ENCODE data around the gene WNT16. TPM values are rescaled to one million over a fixed set of nuclear protein-coding genes. Genes with fewer than 3 reads are reported as not detected.

The WNT16 gene, protein sequence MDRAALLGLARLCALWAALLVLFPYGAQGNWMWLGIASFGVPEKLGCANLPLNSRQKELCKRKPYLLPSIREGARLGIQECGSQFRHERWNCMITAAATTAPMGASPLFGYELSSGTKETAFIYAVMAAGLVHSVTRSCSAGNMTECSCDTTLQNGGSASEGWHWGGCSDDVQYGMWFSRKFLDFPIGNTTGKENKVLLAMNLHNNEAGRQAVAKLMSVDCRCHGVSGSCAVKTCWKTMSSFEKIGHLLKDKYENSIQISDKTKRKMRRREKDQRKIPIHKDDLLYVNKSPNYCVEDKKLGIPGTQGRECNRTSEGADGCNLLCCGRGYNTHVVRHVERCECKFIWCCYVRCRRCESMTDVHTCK
- total RNA-seq = under 0.01 and 0.29 TPM in 2 replicates

DNA sequence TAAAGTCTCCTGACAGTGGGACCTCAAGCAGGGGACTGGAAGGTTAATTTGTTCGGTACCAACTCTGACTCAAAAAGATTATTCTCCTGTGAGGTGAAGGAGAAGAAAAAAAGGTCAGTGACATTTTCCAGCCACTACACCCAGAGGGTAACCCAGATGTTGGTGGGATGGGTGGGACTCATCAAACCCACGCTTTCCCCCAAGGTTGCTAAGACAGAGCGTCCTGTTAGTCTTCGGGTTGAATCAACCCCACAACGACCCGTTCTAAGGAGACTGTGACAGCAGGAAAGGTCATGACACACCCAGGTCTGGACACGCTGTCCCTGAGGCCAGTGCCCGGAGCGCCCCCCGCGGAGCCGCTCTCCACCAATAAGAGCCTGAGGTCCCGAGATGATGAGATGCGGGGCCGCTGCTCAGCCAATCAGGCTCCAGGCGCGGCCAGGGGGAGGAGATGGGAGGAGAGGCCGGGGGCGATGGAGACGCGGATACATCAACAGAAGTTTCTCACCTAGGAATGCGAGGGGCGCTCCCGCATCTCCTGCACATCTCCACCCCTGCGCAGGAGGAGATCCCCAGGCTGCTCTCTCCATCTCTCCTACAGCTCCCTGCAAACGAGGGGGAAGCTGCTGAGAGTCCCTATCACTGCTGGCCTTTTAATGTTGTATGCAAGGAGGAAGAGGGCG, at the start of gene WNT16:
Gene WNT16, plus strand, starts transcription at position 493 of the 683 bp plus-strand sequence. CDS start 293 bp downstream, outside the sequence.
- Histone ChIP-seq H3K79me2 (ENCODE audit: insufficient read depth, low read length) (no peaks in the 10 kb centered on the region), H3K4me1 (ENCODE audit: insufficient read depth, low read length) (peaks cover 17% of the 10 kb centered on the region), H3K4me2 (ENCODE audit: insufficient read depth, low read length) (peak within 1 kb of the TSS; percentile 93), H3K27me3 (ENCODE audit: insufficient read depth, low read length) (peaks cover 39% of the 10 kb centered on the region), H3K4me3 (ENCODE audit: insufficient read depth, low read length) (peak within 1 kb of the TSS; percentile 73), H2AFZ (ENCODE audit: low read length) (peak within 1 kb of the TSS; percentile 89), H3K27ac (ENCODE audit: low read depth, low read length) (no peak within 1 kb of the TSS), H4K20me1 (ENCODE audit: insufficient read depth, low read length) (no peaks in the 10 kb centered on the region), H3K36me3 (ENCODE audit: insufficient read depth, low read length) (no peaks in the 10 kb centered on the region), H3K9me3 (ENCODE audit: low read depth, low read length) (no peaks in the 10 kb centered on the region)
- DNase-seq (ENCODE audit: insufficient read length, low spot score, missing footprints) = peak; percentile 85
- no peak for TF ChIP-seq CTCF (IDR thresholded peaks at IDR 0.05; ENCODE audit: extremely low read depth, low read depth, low read length)

- Histone ChIP-seq H4K20me1 (ENCODE audit: insufficient read depth, low read length) (no peaks in the 10 kb centered on the region), H3K27ac (ENCODE audit: low read depth, low read length) (peak overlapping the region; percentile 76), H3K4me2 (ENCODE audit: insufficient read depth, low read length) (peak overlapping the region; percentile 68), H3K27me3 (ENCODE audit: insufficient read depth, low read length) (no peaks in the 10 kb centered on the region), H2AFZ (ENCODE audit: low read length) (no peak overlapping the region), H3K79me2 (ENCODE audit: insufficient read depth, low read length) (no peaks in the 10 kb centered on the region), H3K36me3 (ENCODE audit: insufficient read depth, low read length) (no peaks in the 10 kb centered on the region), H3K4me3 (ENCODE audit: insufficient read depth, low read length) (peak overlapping the region; percentile 29), H3K9me3 (ENCODE audit: low read depth, low read length) (no peaks in the 10 kb centered on the region), H3K4me1 (ENCODE audit: insufficient read depth, low read length) (peaks cover 32% of the 10 kb centered on the region)
- DNase-seq (ENCODE audit: insufficient read length, low spot score, missing footprints) = no peak
- TF ChIP-seq CTCF (IDR thresholded peaks at IDR 0.05; ENCODE audit: extremely low read depth, low read depth, low read length) = no peak
Observed at GRCh38 chr7:121279060-121279620, 49.7 kb upstream of the WNT16 start.

GRCh38 chr7:121279822-121280221, 49.0 kb upstream of the WNT16 start:
- Histone ChIP-seq H3K4me3 (ENCODE audit: insufficient read depth, low read length) (peak overlapping the region; percentile 29), H3K27ac (ENCODE audit: low read depth, low read length) (peak overlapping the region; percentile 76), H3K27me3 (ENCODE audit: insufficient read depth, low read length) (no peaks in the 10 kb centered on the region), H4K20me1 (ENCODE audit: insufficient read depth, low read length) (no peaks in the 10 kb centered on the region), H2AFZ (ENCODE audit: low read length) (no peak overlapping the region), H3K4me1 (ENCODE audit: insufficient read depth, low read length) (peaks cover 32% of the 10 kb centered on the region), H3K4me2 (ENCODE audit: insufficient read depth, low read length) (peak overlapping the region; percentile 68), H3K79me2 (ENCODE audit: insufficient read depth, low read length) (no peaks in the 10 kb centered on the region), H3K36me3 (ENCODE audit: insufficient read depth, low read length) (no peaks in the 10 kb centered on the region), H3K9me3 (ENCODE audit: low read depth, low read length) (no peaks in the 10 kb centered on the region)
- no peak for TF ChIP-seq CTCF (IDR thresholded peaks at IDR 0.05; ENCODE audit: extremely low read depth, low read depth, low read length)
- no peak for DNase-seq (ENCODE audit: insufficient read length, low spot score, missing footprints)

DNA sequence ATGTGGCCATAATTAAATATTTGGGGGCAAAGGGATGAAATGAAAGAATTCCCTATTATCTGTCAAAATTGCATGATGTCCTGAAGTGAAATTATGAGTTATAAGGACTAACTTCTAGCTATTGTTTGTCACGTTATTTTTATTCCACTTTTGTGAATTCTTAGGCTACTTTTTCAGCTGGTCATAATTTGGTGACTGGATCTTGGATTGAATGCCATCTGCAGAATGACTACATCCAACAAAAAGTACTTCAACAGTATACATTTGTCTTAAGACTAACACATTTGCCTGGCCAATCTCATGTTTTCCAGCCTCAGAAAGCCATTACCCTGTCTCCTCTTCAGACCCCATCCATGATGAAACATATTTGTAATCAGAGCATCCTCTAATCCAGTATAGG, 48.1 kb upstream of the WNT16 start:
- no peak for TF ChIP-seq CTCF (IDR thresholded peaks at IDR 0.05; ENCODE audit: extremely low read depth, low read depth, low read length)
- Histone ChIP-seq H3K79me2 (ENCODE audit: insufficient read depth, low read length) (no peaks in the 10 kb centered on the region), H3K27me3 (ENCODE audit: insufficient read depth, low read length) (no peaks in the 10 kb centered on the region), H2AFZ (ENCODE audit: low read length) (no peak overlapping the region), H3K9me3 (ENCODE audit: low read depth, low read length) (no peaks in the 10 kb centered on the region), H3K4me3 (ENCODE audit: insufficient read depth, low read length) (no peak overlapping the region), H3K27ac (ENCODE audit: low read depth, low read length) (peak overlapping the region; percentile 19), H3K4me1 (ENCODE audit: insufficient read depth, low read length) (peaks cover 32% of the 10 kb centered on the region), H4K20me1 (ENCODE audit: insufficient read depth, low read length) (no peaks in the 10 kb centered on the region), H3K36me3 (ENCODE audit: insufficient read depth, low read length) (no peaks in the 10 kb centered on the region), H3K4me2 (ENCODE audit: insufficient read depth, low read length) (no peak overlapping the region)
- no peak for DNase-seq (ENCODE audit: insufficient read length, low spot score, missing footprints)
